Measurements from ENCODE around the gene CPA3.

DNA sequence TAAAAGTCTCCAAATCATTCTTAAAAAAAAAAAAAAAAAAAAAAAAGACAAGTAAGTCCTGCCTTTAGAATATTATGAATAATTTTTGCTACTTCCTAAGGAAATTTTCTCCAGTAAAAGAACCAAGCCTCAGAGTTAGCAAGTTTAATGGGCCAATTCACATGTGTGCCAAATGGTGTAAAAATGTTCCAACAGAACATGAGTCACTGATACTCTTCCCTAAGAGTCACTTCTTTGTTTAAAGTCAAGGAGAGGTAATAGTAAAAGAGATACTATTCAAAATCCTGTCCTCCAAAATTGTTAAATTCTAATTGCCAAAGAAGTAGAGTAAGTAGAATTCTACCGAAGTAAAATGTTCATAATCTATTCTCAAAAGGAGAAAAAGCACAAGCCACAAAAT lies 17.7 kb upstream of the CPA3 start:
- TF ChIP-seq, protein P1, sequence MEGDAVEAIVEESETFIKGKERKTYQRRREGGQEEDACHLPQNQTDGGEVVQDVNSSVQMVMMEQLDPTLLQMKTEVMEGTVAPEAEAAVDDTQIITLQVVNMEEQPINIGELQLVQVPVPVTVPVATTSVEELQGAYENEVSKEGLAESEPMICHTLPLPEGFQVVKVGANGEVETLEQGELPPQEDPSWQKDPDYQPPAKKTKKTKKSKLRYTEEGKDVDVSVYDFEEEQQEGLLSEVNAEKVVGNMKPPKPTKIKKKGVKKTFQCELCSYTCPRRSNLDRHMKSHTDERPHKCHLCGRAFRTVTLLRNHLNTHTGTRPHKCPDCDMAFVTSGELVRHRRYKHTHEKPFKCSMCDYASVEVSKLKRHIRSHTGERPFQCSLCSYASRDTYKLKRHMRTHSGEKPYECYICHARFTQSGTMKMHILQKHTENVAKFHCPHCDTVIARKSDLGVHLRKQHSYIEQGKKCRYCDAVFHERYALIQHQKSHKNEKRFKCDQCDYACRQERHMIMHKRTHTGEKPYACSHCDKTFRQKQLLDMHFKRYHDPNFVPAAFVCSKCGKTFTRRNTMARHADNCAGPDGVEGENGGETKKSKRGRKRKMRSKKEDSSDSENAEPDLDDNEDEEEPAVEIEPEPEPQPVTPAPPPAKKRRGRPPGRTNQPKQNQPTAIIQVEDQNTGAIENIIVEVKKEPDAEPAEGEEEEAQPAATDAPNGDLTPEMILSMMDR (IDR thresholded peaks at IDR 0.05): no peak
- TF ChIP-seq POLR2A (IDR thresholded peaks at IDR 0.05): no peak

Measured in tibial nerve (tissue), 3 donors.